Measurements from ENCODE around the gene AKAP6.
"Not testable (repeated sequence)": the region's sequence is repeated elsewhere in the genome, so short reads cannot be mapped to it uniquely, and the experiment has no call there.

AKAP6 gene

DNA sequence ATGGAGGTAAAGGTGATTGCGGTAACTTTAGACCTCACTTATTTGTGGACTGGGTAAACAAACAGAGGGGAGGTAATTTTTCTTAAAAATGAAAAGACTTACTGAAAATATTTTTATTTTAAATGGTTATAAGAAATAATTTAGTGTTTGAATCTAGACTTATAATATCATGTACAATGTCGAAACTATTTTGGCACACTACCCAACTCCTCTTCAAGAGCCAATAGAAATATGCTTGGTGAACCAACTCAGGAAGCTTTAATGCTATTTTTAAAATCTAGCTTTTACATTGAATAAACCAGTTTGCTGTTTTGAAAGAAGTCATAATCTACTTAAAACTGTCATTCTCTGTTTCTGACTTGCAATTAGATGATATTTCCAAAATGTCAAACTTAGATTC lies 433.8 kb downstream of the AKAP6 start:
- Histone ChIP-seq H3K9me3 (ENCODE audit: low read length) (no peaks in the 10 kb centered on the region), H3K9ac (ENCODE audit: low read length) (no peak overlapping the region), H3K27ac (ENCODE audit: low read depth, low read length) (no peak overlapping the region), H3K36me3 (ENCODE audit: insufficient read depth, low read length) (no peaks in the 10 kb centered on the region), H3K27me3 (ENCODE audit: control insufficient read depth in 1 of 2, insufficient read depth in 2 of 2, low read length in 2 of 2) (no peaks in the 10 kb centered on the region), H3K4me3 (ENCODE audit: low read depth in 1 of 2, low read length in 2 of 2) (no peak overlapping the region), H3K4me1 (ENCODE audit: insufficient read depth, low read length) (no peaks in the 10 kb centered on the region)

DNA sequence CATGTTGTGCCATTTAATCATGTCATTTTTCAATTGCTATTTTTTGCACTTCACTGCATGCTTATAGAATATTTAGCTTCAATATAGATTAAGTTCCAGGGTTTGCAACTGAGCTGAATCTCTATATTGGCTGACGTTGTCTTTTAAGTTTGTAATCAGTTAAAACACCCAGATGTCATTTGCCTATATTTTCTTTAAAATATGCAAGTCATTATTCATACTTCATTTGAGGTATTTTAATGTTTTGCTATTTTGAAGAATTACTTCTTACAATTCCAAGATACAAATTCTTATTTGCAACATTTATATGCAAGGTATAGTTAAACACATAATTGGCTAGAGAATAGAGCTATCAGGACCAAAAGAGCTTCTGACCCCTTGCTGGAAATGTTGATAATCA lies 434.6 kb downstream of the AKAP6 start:
- no peak overlapping the region for H3K9ac ChIP-seq (ENCODE audit: low read length)
- H3K9me3 ChIP-seq (ENCODE audit: low read length), result no peaks in the 10 kb centered on the region
- no peak overlapping the region for H3K4me3 ChIP-seq (ENCODE audit: low read depth in 1 of 2, low read length in 2 of 2)
- H3K27ac ChIP-seq (ENCODE audit: low read depth, low read length), result no peak overlapping the region
- no peaks in the 10 kb centered on the region for H3K4me1 ChIP-seq (ENCODE audit: insufficient read depth, low read length)
- no peaks in the 10 kb centered on the region for H3K36me3 ChIP-seq (ENCODE audit: insufficient read depth, low read length)
- H3K27me3 ChIP-seq (ENCODE audit: control insufficient read depth in 1 of 2, insufficient read depth in 2 of 2, low read length in 2 of 2), result no peaks in the 10 kb centered on the region

DNA sequence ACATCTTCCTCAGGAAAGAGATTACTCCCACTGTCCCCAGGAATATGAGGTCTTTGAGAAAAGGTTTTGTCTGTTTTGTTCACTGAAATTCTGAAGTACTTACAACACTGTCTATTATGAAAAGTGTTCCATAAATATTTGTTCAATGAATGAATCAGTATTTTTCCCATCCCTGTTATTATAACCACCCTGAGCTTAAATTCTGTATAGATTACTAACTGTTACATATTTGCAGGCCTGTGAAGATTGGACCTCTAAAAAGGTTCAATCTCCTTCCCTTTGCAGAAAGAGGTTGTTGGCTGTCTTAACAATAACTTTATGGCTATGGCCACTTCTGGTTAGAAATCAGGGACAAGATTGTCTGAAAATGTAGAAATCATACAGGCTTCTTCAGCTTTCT lies 435.0 kb downstream of the AKAP6 start:
- Histone ChIP-seq H3K36me3 (ENCODE audit: insufficient read depth, low read length) (no peaks in the 10 kb centered on the region), H3K4me3 (ENCODE audit: low read depth in 1 of 2, low read length in 2 of 2) (no peak overlapping the region), H3K27ac (ENCODE audit: low read depth, low read length) (no peak overlapping the region)

DNA sequence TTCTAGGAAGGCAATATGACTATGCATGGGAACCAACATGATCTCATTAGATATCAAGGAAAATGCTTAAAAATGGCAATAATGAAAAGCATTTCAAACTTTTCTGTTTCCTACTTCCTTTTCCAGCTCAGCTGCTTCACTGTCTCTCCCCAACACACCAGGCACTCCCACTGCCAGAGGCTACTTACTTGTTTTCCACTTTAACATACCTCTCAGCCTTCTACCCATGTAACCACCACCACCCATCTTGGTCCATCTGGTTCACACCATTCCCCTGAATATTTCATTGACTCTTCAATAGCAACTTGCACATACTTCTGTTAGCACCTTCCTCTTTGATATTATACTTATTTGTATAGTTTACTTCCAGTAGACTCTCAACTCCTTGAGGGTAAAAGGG lies 441.3 kb downstream of the AKAP6 start:
- no peaks in the 10 kb centered on the region for H3K27me3 ChIP-seq (ENCODE audit: control insufficient read depth in 1 of 2, insufficient read depth in 2 of 2, low read length in 2 of 2)
- H3K4me3 ChIP-seq (ENCODE audit: low read depth in 1 of 2, low read length in 2 of 2), result no peak overlapping the region
- no peaks in the 10 kb centered on the region for H3K36me3 ChIP-seq (ENCODE audit: insufficient read depth, low read length)
- H3K9ac ChIP-seq (ENCODE audit: low read length), result no peak overlapping the region
- H3K4me1 ChIP-seq (ENCODE audit: insufficient read depth, low read length), result no peaks in the 10 kb centered on the region
- no peak overlapping the region for H3K27ac ChIP-seq (ENCODE audit: low read depth, low read length)
- H3K9me3 ChIP-seq (ENCODE audit: low read length), result no peaks in the 10 kb centered on the region

More for the DNA sequence above, 435.0 kb downstream of the AKAP6 start:
- Histone ChIP-seq H3K9me3 (ENCODE audit: low read length) (no peaks in the 10 kb centered on the region), H3K9ac (ENCODE audit: low read length) (no peak overlapping the region), H3K27me3 (ENCODE audit: control insufficient read depth in 1 of 2, insufficient read depth in 2 of 2, low read length in 2 of 2) (no peaks in the 10 kb centered on the region), H3K4me1 (ENCODE audit: insufficient read depth, low read length) (no peaks in the 10 kb centered on the region)

GRCh38 chr14:32774214-32774613 lies 445.1 kb downstream of the AKAP6 start:
- Histone ChIP-seq H3K27ac (ENCODE audit: low read depth, low read length) (no peak overlapping the region), H3K4me3 (ENCODE audit: low read depth in 1 of 2, low read length in 2 of 2) (no peak overlapping the region), H3K36me3 (ENCODE audit: insufficient read depth, low read length) (no peaks in the 10 kb centered on the region), H3K9me3 (ENCODE audit: low read length) (no peaks in the 10 kb centered on the region), H3K4me1 (ENCODE audit: insufficient read depth, low read length) (no peaks in the 10 kb centered on the region), H3K27me3 (ENCODE audit: control insufficient read depth in 1 of 2, insufficient read depth in 2 of 2, low read length in 2 of 2) (no peaks in the 10 kb centered on the region), H3K9ac (ENCODE audit: low read length) (no peak overlapping the region)

DNA sequence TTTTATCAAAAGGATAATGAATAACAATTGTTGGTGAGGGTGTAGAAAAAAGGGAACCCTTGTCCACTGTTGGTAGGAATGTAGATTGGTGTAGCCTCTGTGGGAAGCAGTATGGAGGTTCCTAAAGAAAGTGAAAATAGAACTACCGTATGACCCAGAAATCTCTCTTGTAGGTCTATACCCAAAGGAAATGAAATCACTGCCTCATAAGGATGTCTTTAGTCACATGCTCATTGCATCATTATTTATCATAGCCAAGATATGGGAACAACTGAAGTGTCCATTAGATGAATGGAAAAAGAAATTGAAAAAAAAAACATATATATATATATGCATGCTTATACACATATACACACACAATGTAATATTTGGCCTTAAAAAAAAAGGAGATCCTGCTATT lies 450.7 kb downstream of the AKAP6 start:
- Histone ChIP-seq H3K9me3 (ENCODE audit: low read length) (no peaks in the 10 kb centered on the region), H3K4me3 (ENCODE audit: low read depth in 1 of 2, low read length in 2 of 2) (no peak overlapping the region), H3K36me3 (ENCODE audit: insufficient read depth, low read length) (no peaks in the 10 kb centered on the region), H3K4me1 (ENCODE audit: insufficient read depth, low read length) (peaks cover 8% of the 10 kb centered on the region), H3K27me3 (ENCODE audit: control insufficient read depth in 1 of 2, insufficient read depth in 2 of 2, low read length in 2 of 2) (no peaks in the 10 kb centered on the region), H3K27ac (ENCODE audit: low read depth, low read length) (no peak overlapping the region), H3K9ac (ENCODE audit: low read length) (no peak overlapping the region)

GRCh38 chr14:32784405-32784804 lies 455.3 kb downstream of the AKAP6 start:
- H3K4me3 ChIP-seq (ENCODE audit: low read depth in 1 of 2, low read length in 2 of 2), result no peak overlapping the region
- peaks cover 10% of the 10 kb centered on the region for H3K4me1 ChIP-seq (ENCODE audit: insufficient read depth, low read length)
- H3K9ac ChIP-seq (ENCODE audit: low read length), result no peak overlapping the region
- H3K27ac ChIP-seq (ENCODE audit: low read depth, low read length), result no peak overlapping the region
- H3K27me3 ChIP-seq (ENCODE audit: control insufficient read depth in 1 of 2, insufficient read depth in 2 of 2, low read length in 2 of 2), result no peaks in the 10 kb centered on the region
- H3K9me3 ChIP-seq (ENCODE audit: low read length), result no peaks in the 10 kb centered on the region
- no peaks in the 10 kb centered on the region for H3K36me3 ChIP-seq (ENCODE audit: insufficient read depth, low read length)

- no peaks in the 10 kb centered on the region for H3K36me3 ChIP-seq (ENCODE audit: insufficient read depth, low read length)
- H3K9me3 ChIP-seq (ENCODE audit: low read length), result no peaks in the 10 kb centered on the region
- no peak overlapping the region for H3K4me3 ChIP-seq (ENCODE audit: low read depth in 1 of 2, low read length in 2 of 2)
- H3K9ac ChIP-seq (ENCODE audit: low read length), result no peak overlapping the region
- H3K27ac ChIP-seq (ENCODE audit: low read depth, low read length), result no peak overlapping the region
- H3K4me1 ChIP-seq (ENCODE audit: insufficient read depth, low read length), result peaks cover 10% of the 10 kb centered on the region
- no peaks in the 10 kb centered on the region for H3K27me3 ChIP-seq (ENCODE audit: control insufficient read depth in 1 of 2, insufficient read depth in 2 of 2, low read length in 2 of 2)
Observed at GRCh38 chr14:32785585-32785984, 456.5 kb downstream of the AKAP6 start.

GRCh38 chr14:32786886-32787285 lies 457.8 kb downstream of the AKAP6 start:
- H3K36me3 ChIP-seq (ENCODE audit: insufficient read depth, low read length), result no peaks in the 10 kb centered on the region
- H3K9me3 ChIP-seq (ENCODE audit: low read length), result no peaks in the 10 kb centered on the region
- H3K27me3 ChIP-seq (ENCODE audit: control insufficient read depth in 1 of 2, insufficient read depth in 2 of 2, low read length in 2 of 2), result no peaks in the 10 kb centered on the region
- H3K9ac ChIP-seq (ENCODE audit: low read length), result no peak overlapping the region
- H3K4me1 ChIP-seq (ENCODE audit: insufficient read depth, low read length), result peaks cover 10% of the 10 kb centered on the region
- no peak overlapping the region for H3K4me3 ChIP-seq (ENCODE audit: low read depth in 1 of 2, low read length in 2 of 2)
- H3K27ac ChIP-seq (ENCODE audit: low read depth, low read length), result no peak overlapping the region

DNA sequence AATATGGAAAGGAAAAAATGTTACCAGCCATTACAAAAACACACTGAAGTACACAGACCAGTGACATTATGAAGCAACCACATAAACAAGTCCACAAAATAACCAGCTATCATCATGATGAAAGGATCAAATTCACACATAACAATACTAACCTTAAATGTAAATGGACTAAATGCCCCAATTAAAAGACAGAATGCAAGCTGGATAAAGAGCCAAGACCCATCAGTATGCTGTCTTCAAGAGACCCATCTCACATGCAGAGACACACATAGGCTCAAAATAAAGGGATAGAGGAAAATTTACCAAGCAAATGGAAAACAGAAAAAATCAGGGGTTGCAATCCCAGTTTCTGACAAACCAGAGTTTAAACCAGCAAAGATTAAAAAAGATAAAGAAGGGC lies 463.9 kb downstream of the AKAP6 start:
- H3K27me3 ChIP-seq (ENCODE audit: control insufficient read depth in 1 of 2, insufficient read depth in 2 of 2, low read length in 2 of 2); H3K27ac ChIP-seq (ENCODE audit: low read depth, low read length); H3K9me3 ChIP-seq (ENCODE audit: low read length); H3K4me3 ChIP-seq (ENCODE audit: low read depth in 1 of 2, low read length in 2 of 2); H3K4me1 ChIP-seq (ENCODE audit: insufficient read depth, low read length); H3K9ac ChIP-seq (ENCODE audit: low read length); H3K36me3 ChIP-seq (ENCODE audit: insufficient read depth, low read length): not testable (repeated sequence)

GRCh38 chr14:32800320-32800719 lies 471.2 kb downstream of the AKAP6 start:
- Histone ChIP-seq H3K4me3 (ENCODE audit: low read depth in 1 of 2, low read length in 2 of 2) (no peak overlapping the region), H3K36me3 (ENCODE audit: insufficient read depth, low read length) (peaks cover 3% of the 10 kb centered on the region), H3K27ac (ENCODE audit: low read depth, low read length) (no peak overlapping the region), H3K4me1 (ENCODE audit: insufficient read depth, low read length) (no peaks in the 10 kb centered on the region), H3K27me3 (ENCODE audit: control insufficient read depth in 1 of 2, insufficient read depth in 2 of 2, low read length in 2 of 2) (no peaks in the 10 kb centered on the region), H3K9ac (ENCODE audit: low read length) (no peak overlapping the region), H3K9me3 (ENCODE audit: low read length) (no peaks in the 10 kb centered on the region)

DNA sequence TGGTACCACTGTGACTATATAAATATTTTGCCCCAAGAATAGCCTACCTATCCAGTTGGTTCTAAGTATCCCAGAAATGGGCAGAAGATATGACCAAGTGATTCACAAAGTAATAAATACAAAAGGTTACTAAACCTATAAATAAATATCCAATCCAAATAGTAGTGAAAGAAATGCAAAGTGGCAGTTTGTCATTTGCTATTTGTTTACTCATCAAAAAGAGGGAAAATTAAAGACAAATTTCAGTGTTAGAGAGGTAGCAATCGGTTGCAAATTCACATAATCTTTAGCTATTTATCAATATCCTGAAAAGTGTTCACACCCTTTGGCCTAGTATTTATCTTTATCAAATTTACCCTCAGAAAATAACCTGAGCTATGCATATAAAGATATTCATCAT lies 473.2 kb downstream of the AKAP6 start:
- H3K27ac ChIP-seq (ENCODE audit: low read depth, low read length), result no peak overlapping the region
- peaks cover 4% of the 10 kb centered on the region for H3K36me3 ChIP-seq (ENCODE audit: insufficient read depth, low read length)
- H3K27me3 ChIP-seq (ENCODE audit: control insufficient read depth in 1 of 2, insufficient read depth in 2 of 2, low read length in 2 of 2), result no peaks in the 10 kb centered on the region
- no peaks in the 10 kb centered on the region for H3K9me3 ChIP-seq (ENCODE audit: low read length)
- no peak overlapping the region for H3K9ac ChIP-seq (ENCODE audit: low read length)
- H3K4me1 ChIP-seq (ENCODE audit: insufficient read depth, low read length), result no peaks in the 10 kb centered on the region
- no peak overlapping the region for H3K4me3 ChIP-seq (ENCODE audit: low read depth in 1 of 2, low read length in 2 of 2)
